ENCODE measurements around the gene PREP.

DNA sequence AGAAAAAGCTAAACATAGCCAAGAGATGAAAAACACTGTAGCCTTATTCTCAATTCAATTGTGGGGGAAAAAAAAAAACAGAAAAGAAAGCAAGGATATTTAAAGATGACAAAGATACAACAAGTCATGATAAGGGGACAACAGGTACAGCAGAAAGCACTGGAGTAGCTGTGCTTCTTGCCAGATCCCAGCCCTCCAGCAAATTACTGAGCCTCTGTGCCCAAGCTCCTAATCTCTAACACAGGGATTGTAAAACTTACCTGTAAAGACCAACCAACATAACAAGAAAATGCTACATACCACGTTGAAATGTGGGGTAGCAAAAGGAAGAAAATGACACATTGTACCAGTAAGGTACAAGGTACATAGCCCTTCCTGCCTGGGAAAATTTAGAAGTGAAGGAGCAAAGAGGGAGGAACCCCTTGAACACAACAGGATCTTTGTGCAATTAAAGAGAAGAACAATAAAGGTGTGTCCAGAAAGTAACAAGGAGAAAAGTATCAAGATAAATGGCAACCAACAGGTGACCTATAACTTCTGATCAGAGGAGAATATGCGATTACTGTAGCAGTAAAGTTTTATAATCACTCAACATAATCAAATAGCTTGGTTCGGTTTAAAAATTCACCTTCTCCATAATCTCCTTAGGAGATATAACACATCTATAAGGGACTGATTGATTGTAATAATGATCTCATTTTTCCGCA lies 30.6 kb downstream of the PREP start:
- no peak for TF ChIP-seq POLR2A (IDR thresholded peaks at IDR 0.05)
- TF ChIP-seq, protein P1, sequence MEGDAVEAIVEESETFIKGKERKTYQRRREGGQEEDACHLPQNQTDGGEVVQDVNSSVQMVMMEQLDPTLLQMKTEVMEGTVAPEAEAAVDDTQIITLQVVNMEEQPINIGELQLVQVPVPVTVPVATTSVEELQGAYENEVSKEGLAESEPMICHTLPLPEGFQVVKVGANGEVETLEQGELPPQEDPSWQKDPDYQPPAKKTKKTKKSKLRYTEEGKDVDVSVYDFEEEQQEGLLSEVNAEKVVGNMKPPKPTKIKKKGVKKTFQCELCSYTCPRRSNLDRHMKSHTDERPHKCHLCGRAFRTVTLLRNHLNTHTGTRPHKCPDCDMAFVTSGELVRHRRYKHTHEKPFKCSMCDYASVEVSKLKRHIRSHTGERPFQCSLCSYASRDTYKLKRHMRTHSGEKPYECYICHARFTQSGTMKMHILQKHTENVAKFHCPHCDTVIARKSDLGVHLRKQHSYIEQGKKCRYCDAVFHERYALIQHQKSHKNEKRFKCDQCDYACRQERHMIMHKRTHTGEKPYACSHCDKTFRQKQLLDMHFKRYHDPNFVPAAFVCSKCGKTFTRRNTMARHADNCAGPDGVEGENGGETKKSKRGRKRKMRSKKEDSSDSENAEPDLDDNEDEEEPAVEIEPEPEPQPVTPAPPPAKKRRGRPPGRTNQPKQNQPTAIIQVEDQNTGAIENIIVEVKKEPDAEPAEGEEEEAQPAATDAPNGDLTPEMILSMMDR (IDR thresholded peaks at IDR 0.05) = no peak
